Germinal center (tissue), 1 donor: Measurements from ENCODE around the gene NPAS2.

Experiments
- DNase-seq: peaks from one replicate; pipeline ENCODE4 v3.0.0; 2012; ENCODE audit warnings: mixed read lengths, low spot score

Gene NPAS2

DNA sequence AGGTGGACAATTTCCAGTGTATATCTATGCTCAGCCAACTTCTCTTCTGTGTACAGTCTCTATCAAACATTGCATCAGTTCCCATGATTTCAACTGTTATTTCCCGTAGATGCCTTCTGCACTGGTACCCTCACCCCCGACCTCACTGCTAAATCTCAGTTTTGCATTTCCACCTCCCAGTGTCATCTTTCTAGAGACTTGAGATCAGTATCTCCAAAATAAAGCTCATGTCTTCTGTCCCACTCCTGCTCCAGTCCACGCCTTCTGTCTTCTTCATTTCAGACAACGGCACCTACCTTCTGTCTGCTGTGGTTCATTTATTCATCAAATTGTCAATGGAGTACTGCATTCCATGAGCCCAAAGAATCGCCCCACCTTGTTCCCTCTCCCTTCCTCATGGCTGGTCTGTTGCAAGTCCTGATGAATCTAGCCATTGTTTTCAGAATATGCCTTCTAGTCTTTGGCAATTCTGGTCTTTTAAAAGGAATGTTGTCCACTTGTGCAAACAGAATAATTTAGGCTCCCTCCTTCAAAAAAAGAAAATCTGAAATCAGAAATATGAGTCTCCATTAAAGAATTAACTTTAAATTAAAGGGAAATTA, 23.3 kb upstream of the NPAS2 start:
- DNase-seq: no peak

DNA sequence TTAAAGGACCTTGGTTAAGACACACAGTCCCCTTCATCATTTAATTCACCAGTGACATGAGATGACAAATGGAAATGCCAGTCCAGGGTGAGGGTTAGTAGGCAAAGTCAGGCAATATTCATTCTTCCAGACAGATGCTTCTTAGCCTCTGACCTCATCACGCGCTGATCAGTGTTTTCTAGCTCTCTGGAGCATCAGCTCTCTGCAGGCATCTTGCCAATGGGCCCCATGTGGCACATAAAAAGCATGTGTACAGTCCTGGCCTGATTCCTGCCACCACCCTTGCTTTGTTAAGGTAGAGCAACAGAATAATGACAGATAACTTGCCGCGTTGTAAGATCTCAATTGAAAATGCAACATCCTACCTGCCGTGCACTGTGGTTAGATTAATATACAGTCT, 20.3 kb upstream of the NPAS2 start:
- no peak for DNase-seq

DNA sequence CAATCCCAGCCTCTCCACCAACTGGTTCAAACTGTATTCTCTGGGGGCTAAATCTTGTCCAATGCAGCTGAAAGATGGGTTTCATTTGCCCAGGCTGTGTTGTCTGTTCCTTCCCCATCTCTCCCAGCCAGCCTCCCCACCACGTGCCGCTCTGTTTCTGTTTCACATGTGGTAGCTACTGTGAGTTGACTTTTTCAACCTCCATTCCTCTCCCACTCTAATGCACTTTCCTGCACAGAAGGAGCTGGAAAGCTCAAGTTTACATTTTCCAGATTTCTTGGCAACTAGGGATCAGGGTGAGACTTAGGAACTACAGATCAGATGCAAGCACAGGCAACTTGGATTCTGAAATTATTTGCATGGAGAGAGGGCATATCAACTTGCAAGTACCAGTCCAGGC, 19.0 kb upstream of the NPAS2 start:
- DNase-seq: no peak

DNA sequence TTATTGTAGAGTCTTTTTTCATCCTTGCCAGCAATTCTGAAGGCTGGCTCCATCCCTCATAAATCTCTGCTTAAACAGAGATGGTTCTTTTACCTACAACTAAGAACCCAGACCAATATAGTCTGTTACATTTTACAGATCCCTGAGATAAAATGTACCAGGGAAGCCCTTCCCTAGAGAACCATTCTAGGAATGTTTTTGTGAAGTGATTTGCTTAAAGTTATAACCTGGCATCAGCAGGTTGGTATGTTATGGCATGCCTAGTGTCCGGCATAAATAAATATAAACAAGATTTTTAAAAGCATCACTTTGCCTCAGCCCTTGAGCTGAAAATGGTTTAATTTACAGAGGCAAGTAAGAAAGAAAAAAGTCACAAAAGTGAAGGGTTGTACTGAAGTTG, 18.5 kb upstream of the NPAS2 start:
- DNase-seq: no peak

DNA sequence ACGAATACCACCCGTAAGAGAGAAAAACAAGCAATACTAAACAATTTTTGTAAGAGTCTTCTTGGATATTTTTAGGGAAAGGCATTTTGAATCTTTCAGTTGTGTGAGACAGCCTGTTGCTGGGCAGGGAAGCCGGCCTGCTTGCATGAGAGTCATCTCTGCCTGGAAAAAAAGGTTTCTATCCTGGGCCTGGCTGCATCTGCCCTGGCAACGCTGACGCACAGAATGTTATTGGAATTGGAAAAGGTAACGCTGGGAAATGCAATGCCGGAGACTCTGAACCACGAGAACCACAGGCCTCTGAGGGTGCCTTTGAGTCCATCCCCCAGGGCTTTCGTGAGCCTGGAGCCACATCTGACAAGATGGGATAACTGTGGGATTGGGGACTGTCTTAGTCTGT, 17.9 kb upstream of the NPAS2 start:
- DNase-seq: no peak

DNA sequence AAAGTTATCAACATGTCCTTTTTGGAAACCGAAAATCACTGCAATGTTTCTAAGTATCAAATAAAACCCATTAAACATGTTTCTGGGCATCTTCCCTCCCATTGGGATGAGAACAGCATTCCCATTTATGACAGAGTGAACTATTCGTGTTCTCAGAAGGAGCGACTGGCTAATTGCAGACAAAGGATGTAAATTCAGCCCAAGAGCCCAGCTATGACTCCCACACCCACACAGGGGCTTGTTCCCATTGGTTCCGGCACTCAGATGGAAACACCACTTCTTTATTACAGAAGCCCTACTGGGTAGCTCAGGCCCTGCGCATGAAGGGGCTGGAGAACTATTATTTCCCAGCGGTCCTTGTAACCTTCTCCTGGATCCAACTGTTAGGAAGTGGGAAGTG, 16.6 kb upstream of the NPAS2 start:
- no peak for DNase-seq

DNA sequence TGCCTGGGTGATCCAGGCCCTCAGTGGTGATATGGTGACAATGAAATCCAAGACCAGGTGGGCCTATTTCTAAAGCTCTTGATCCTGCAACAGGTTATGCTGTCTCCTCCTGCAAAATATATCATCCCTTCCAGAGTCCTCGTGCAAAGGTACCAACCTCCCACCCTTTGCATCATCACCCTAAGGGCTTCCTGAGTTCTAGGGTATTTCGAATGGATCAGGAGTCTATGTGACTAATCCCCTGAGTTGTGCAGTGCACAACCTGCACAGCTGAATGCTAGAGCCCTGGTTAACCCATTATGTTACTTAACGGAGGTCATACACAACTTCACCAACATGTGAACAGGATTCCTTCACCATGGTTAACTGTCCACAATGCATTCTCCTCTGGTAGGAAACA, 13.4 kb upstream of the NPAS2 start:
- no peak for DNase-seq

DNA sequence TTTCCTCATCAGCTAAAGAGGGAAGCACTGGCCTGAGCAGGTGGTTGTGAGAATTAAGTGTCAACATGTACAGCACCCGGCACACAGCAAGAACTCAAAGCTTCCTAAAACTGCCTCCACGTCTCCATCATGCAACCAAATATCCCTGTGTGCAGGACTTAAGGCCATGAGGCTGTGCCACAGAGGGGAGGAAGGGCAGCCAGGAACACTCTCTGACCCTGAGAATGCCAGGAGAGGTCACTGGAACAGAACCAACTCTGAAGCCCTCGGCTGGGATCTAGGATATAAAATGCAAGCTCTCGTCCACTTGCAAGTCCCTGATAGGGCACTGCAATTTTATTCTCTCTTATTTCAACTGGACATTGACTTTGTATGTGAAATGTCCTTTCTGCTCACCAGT, 12.2 kb upstream of the NPAS2 start:
- DNase-seq: no peak

DNA sequence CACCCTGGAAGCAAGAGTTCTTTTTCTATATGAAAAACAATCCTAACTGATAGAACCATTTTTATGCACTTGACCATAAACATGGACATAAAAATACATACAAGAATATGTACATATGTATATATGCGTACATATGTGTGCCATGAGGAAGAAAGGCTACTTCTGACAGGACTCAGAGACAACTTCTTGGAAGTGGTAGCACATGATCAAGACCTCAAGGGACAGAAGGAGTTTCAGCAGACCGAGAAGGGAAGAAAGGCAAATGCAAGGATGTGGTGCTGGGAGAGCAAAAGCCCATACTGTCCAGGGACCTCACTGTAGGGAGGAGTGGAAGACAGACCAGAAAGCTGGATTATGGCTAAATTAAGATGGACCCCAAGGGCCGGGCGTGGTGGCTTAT, 11.4 kb upstream of the NPAS2 start:
- no peak for DNase-seq

DNA sequence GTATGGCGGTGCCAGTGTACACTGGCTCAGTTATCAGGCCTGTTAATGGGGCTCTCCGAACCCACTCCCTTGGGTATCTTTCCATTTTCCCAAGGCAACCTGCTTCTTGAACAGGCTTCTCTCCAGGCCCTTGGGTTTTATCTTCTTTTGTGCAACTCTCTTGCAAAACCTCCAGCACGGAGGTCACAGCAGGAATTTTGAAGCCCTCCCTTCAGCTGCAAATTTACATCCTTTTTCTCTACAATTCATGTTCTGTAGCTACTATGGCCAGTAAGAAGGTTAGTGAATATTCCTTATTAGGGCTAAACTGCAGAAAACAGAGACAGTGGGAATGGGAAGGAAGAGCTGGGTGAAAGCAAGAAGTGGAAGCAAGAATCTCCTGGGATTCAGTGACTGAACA, 10.4 kb upstream of the NPAS2 start:
- no peak for DNase-seq

DNA sequence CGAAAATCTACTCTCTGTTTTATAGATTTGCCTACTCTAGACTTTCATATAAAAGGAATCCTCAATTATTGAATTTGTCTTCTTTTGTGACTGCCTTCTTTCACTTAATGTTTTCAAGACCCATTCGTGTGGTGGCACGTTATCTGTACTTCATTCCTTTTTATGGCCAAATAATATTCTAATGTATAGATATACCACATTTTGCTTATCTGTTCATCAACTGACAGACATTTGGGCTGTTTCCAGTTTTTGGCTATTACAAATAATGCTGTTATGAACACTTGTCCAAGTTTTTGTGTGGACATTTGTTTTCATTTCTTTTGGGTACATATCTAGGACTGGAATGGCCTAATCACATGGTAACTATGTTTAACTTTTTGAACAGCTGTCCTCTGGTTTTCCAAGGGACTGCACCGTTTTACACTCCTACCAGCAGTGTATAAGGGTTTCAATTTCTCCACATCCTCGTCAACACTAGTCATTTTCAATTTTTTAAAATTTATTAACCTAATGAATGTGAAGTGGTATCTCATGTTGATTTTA, 9.3 kb upstream of the NPAS2 start:
- DNase-seq: no peak

DNA sequence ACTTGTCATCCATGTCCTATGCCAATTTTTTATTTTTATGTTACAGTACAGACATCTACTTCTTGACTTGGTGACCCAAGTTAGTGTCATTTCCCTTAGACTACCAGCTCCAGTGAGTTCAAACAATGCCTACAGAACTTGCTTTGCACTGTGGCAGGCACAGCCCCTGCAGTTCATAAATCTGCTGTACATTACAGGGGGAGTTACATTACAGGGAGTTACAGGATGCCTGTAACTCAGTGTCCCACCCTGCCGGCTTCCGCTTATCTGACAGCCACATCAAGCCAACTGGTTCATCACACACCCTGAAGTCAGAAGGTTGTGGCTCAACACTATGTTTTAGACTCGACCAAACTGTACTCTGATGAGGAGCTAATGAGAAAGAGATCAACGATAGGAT, 7.8 kb upstream of the NPAS2 start:
- DNase-seq: no peak

DNA sequence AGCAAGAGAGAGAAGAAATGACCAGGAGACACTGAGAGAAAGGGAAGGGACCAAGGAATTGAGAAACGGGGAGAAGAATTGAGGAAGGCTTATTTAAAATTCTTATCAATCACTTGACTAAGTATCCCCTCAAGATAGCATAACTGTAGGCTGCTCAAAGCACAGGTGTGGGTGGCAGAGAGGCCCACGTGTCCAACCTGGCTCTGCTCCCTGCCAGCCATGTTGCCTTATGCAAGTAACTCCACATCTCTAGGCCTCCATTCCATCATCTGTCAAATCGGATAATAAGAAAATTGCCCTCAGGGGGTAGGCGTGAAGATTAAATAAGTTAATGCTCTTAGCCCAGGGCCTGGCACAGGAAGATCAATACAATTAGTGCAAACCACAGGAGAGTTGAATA, 7.4 kb upstream of the NPAS2 start:
- DNase-seq: no peak

DNA sequence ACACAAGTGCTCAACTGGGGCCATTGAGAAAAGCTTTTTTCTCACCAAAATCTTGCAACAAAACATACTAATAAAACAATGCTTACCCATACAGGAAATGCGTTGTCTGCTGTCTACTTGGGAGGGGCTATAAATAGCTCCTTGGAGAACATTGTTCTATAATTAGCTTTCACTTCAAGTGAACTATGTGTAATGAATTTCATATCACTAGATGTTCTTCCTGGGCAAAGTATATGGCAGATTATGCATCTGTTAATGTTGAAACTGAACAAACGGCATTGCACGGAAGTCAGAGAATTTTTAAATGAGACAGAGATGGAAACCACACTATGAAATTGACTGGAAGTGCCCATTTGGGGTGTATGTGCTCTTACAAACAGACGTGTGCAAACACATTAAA, 6.4 kb upstream of the NPAS2 start:
- DNase-seq: no peak

DNA sequence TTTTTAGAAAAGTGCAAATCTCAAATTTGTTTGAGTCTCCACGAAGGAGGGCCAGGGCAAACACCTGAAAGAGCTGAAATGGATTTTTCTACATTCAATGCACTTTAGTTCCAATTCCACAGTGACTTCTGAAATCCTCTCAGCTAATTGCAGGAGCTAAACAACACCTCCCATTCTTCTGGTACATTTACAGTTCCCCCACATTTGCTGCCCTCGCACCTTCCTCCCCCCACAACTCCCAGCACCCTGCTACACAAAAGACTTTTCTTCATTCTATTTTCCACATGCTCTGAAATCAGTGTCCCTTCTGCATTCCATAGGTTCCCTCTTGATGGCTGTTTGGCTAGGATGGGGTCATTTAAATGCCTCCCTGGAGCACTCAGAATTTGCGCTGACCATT, 5.9 kb upstream of the NPAS2 start:
- DNase-seq: no peak

DNA sequence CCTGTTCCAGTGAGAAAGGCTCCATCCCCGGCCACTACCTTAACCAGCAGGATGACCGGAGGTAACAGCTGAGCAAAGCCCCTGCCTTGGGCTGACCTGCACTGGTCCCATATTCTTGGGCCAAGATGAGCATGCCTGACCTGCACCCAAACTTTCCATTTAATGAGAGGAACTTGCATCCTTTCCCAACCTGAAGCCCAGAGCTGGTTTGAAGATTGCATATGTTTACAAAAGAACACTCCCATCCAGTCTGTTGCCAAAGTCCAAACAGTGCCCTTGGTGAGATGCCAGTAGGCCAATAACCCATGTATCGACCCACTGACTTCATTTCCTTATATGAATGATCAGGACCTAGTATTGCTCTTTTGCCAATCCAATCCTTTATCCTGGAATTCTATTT, 5.5 kb upstream of the NPAS2 start:
- no peak for DNase-seq

DNA sequence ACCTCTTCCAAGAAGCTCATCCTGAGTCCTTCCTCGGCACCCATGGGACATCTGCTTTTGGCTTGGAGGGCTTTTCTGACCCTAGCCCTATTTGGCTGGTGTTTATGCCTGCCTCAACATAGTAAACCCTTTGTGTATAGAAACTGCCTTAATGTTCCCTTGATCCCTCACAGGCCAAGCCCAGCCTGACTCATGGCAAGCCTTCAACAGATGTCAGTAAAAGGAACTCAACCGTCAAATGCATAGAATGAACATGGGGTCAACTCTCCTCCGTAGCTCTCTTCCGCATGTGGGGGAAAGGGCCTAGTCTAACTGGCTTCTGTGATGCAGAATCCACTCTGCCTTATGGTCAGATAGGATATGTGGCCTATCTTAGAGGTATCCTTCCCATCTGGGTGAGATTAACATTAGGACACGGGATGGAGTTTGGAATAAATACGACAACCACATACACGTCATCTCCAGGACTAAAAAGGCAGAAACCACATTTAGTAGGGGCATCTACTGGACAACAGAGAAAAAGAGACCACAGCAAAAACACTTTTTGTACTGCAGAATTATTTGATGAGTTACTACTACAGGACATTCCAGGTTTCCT, 2.5 kb upstream of the NPAS2 start:
- no peak for DNase-seq

DNA sequence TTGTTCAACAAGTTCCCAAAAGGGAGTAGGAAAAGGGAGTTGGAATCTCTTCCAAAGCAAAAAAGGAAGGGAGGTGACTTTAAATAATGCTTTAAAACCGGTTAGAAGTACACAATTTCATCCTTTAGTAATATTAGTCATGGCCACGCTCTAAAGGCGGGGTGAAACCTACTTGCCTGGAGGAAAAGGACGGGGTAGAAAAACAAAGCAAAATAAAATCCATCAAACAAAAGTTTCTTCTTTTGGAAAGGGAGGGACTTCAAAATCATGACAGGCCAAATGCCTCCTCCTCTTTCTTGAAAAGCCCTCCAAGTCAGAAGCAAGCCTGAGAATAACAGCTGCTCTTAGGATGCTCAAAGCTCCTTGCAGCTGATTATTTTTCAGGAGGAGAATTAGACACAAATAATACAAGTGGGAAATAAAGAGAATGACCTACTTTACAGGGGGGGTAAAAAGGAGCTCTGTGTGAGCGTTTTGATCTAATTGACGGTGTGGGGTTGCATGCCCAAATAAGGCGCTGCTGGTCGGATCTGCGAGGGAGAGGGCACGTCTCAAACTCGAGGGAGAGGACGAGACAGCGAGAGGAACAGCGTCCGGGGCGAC, 1.8 kb upstream of the NPAS2 start:
- DNase-seq: no peak

DNA sequence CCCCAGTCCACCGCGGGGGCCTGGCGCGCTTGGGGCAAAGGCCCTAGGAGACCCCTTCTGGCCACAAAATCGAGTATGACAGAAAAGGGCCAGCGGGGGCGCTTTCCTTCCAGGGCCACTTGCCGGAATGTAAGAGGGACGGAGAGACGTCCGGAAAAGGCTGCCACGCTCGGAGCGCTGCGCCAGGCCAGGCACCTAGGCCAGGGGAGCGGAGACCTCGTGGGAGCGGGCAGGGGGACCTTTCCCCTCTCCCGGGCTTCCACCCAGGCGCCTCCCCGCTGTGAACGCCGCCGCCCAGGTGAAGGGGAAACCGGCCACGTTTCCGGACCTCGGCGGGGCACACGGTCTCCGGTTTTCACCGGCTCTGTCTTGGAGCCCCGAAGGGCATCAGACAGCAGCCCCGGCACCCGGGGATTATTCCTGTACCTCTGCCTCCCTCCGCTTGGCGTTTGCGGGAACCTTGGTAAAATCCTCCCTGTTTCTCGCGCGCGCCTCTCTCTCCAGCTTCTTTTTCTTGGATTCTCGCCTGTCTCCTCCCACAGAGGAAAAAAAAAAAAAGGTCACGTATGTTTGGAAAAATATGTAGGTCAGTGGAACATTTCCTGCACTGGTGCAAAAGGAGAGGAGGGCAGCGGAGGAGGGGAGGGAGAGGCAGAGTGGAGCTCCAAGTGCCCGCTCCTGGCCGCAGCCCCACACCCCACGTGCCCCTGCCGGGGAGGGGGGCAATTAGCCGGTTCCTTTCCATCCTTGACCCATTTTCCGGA, 1.2 kb upstream of the NPAS2 start:
- DNase-seq: peak; percentile 8

DNA sequence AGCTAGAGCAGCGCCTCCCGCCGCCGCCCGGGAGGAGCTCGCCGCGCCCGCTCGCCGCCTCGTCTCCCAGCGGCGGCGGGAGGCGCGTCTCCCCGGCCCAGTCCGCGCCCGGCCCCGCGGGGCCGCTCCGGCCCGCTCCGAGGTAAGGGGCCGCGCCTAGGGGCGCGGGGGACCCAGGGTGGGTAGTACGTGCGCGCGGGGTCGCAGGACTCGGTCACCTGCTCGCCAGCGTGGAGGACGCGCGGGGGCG, 259 bp downstream of the NPAS2 start:
- peak; percentile 36 for DNase-seq

DNA sequence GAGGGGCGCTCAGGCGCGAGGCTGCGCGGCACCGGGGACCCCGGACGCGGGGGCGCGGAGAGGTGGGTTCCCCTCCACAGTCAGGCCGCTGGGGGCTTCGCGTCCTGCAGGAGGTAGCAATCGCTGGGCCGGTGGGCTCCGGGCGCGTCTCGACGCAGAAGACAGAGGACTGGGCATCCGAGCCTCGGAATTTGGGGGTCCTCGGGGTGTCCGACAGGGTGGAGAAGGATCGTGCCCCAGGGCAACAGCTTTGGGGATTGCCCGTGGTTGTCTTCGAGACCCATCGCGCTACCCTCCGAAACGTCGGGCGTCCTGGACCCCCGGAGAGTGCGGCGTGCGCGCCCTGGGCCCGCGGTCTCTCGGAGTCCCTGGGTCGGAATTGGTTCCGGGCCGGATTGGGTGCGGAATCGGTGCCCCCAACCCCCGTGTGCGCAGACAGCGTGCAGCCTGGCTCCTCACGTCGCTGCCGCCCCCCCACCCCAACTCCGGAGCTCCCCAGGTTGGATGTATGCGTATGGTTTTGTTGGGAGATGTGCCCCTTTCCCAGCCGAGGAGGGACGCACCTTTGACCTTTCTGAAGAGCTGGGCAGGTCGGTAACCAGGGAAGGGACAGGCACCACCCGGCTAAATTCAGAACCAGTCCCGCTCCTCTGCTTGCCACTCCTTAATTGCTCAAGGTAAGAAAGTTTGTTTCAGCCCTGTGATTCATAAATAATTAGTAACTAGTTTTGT, 750 bp downstream of the NPAS2 start:
- no peak for DNase-seq

DNA sequence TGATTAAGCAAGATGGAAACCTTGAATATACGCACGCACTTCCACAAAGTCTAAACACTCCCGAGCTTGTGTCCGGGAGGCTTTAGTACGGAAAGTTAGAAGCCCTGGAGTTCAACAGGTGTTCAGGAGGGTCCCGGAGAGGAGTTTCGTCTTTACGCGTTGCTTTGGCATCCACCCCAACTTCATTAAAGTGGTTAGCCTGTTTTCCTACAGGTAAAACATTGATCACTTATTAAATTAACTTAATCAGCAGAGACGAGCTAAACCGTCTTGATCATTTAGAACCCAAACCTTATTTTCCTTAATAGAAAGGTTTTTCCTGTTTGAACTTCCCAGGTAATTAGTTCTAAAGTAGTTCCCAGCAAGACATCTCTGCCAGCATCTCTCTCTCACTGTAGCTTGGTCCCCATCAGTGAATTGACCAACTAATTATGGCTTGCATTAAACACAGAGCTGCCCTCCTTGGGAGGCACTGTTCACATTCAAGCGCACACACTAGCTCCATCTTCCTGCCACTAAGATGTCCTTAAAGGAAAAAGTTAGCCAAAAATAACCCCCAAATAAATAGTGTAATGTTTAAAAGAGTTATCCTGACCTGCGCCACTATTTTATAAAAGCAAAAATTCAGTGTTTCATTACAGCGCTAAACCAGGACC, 1.4 kb downstream of the NPAS2 start:
- no peak for DNase-seq
